ENCODE results near the gene DLG3. TPM values are rescaled to one million over a fixed set of nuclear protein-coding genes. Genes with fewer than 3 reads are reported as not detected.

DLG3 gene
- total and polyA plus RNA-seq, 2 of the 8 experiments (the other 6 are each of a cell fraction or from before 2014, with no cell fraction given), result 29.2 to 63.8 TPM

DNA sequence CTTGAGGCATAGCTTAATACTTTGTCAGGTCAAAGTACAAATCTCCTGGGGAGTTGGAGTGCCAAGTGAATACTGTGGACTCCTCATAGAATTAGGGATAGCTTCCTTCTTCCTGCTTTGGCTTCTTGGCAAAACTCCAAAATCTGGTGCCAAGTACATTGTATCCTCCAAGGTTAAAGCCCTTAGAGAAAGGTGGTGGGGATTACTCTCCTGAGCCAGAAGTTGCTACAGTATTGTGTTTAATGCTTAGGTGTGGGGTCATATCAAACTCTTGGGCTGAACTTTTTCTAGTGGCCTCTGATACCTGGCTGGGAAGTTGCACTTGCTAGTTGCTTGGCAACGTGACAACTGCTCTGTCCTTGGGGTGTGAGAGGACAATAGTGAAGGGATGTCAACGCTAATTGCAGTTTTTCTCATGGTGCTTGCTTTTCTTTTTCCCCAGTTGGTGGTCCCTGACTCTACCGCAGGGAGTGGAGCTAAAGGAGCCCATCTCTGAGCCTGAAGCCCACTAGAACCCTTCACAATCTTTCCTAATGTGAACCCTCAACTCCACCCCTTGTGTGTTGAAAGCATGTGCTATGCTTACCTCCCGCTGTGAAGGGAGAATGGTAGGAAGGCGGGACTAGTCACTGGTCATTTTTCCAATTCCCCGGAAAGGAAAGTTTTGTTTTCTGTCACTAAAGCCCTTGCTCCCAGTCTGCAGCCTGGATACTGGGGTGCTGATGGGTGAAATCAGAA, 35.5 kb downstream of the DLG3 start (continued):
- TF ChIP-seq, protein P1, sequence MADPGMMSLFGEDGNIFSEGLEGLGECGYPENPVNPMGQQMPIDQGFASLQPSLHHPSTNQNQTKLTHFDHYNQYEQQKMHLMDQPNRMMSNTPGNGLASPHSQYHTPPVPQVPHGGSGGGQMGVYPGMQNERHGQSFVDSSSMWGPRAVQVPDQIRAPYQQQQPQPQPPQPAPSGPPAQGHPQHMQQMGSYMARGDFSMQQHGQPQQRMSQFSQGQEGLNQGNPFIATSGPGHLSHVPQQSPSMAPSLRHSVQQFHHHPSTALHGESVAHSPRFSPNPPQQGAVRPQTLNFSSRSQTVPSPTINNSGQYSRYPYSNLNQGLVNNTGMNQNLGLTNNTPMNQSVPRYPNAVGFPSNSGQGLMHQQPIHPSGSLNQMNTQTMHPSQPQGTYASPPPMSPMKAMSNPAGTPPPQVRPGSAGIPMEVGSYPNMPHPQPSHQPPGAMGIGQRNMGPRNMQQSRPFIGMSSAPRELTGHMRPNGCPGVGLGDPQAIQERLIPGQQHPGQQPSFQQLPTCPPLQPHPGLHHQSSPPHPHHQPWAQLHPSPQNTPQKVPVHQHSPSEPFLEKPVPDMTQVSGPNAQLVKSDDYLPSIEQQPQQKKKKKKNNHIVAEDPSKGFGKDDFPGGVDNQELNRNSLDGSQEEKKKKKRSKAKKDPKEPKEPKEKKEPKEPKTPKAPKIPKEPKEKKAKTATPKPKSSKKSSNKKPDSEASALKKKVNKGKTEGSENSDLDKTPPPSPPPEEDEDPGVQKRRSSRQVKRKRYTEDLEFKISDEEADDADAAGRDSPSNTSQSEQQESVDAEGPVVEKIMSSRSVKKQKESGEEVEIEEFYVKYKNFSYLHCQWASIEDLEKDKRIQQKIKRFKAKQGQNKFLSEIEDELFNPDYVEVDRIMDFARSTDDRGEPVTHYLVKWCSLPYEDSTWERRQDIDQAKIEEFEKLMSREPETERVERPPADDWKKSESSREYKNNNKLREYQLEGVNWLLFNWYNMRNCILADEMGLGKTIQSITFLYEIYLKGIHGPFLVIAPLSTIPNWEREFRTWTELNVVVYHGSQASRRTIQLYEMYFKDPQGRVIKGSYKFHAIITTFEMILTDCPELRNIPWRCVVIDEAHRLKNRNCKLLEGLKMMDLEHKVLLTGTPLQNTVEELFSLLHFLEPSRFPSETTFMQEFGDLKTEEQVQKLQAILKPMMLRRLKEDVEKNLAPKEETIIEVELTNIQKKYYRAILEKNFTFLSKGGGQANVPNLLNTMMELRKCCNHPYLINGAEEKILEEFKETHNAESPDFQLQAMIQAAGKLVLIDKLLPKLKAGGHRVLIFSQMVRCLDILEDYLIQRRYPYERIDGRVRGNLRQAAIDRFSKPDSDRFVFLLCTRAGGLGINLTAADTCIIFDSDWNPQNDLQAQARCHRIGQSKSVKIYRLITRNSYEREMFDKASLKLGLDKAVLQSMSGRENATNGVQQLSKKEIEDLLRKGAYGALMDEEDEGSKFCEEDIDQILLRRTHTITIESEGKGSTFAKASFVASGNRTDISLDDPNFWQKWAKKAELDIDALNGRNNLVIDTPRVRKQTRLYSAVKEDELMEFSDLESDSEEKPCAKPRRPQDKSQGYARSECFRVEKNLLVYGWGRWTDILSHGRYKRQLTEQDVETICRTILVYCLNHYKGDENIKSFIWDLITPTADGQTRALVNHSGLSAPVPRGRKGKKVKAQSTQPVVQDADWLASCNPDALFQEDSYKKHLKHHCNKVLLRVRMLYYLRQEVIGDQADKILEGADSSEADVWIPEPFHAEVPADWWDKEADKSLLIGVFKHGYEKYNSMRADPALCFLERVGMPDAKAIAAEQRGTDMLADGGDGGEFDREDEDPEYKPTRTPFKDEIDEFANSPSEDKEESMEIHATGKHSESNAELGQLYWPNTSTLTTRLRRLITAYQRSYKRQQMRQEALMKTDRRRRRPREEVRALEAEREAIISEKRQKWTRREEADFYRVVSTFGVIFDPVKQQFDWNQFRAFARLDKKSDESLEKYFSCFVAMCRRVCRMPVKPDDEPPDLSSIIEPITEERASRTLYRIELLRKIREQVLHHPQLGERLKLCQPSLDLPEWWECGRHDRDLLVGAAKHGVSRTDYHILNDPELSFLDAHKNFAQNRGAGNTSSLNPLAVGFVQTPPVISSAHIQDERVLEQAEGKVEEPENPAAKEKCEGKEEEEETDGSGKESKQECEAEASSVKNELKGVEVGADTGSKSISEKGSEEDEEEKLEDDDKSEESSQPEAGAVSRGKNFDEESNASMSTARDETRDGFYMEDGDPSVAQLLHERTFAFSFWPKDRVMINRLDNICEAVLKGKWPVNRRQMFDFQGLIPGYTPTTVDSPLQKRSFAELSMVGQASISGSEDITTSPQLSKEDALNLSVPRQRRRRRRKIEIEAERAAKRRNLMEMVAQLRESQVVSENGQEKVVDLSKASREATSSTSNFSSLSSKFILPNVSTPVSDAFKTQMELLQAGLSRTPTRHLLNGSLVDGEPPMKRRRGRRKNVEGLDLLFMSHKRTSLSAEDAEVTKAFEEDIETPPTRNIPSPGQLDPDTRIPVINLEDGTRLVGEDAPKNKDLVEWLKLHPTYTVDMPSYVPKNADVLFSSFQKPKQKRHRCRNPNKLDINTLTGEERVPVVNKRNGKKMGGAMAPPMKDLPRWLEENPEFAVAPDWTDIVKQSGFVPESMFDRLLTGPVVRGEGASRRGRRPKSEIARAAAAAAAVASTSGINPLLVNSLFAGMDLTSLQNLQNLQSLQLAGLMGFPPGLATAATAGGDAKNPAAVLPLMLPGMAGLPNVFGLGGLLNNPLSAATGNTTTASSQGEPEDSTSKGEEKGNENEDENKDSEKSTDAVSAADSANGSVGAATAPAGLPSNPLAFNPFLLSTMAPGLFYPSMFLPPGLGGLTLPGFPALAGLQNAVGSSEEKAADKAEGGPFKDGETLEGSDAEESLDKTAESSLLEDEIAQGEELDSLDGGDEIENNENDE (IDR thresholded peaks at IDR 0.05; ENCODE audit: insufficient replicate concordance, low read length), result no peak
- no peak for TF ChIP-seq KDM1A (IDR thresholded peaks at IDR 0.05; ENCODE audit: borderline replicate concordance, low read length)
